A549 (cell line): Measurements from ENCODE around the gene TACC2.

Experiments used
- CTCF ChIP-seq: fragments of >200 bp; sonication (Bioruptor Twin); formaldehyde crosslinking; IDR thresholded peaks from 3 replicates; pipeline ENCODE4 v1.5.1; 2016
- MAFK ChIP-seq: fragments of 450-650 bp; IDR thresholded peaks from 2 replicates; pipeline ENCODE4 v1.6.1; 2014; ENCODE audit not compliant: partially characterized antibody
- MYC ChIP-seq: IDR thresholded peaks from 2 replicates; pipeline ENCODE4 v1.6.1; 2012; ENCODE audit warnings: mild to moderate bottlenecking, inconsistent platforms, low read length, improper control_type of control experiment, borderline replicate concordance
- POLR2A ChIP-seq: IDR thresholded peaks from 2 replicates; pipeline ENCODE4 v1.6.1; 2012; ENCODE audit warnings: mild to moderate bottlenecking, low read length
- RCOR1 ChIP-seq: fragments of 150-350 bp; IDR thresholded peaks from 2 replicates; pipeline ENCODE4 v1.6.1; 2014; ENCODE audit warnings: antibody characterized with exemption, low read length, low read depth
- SREBF2 ChIP-seq: fragments of 450-650 bp; IDR thresholded peaks from 2 replicates; pipeline ENCODE4 v1.6.1; 2014; ENCODE audit warnings: mild to moderate bottlenecking, moderate library complexity

GRCh38 chr10:122199689-122200088 lies 210.7 kb downstream of the TACC2 start:
- no peak for TF ChIP-seq MYC
- no peak for TF ChIP-seq SREBF2
- TF ChIP-seq RCOR1, result no peak
- TF ChIP-seq CTCF, result no peak
- TF ChIP-seq POLR2A, result no peak
- TF ChIP-seq MAFK, result no peak
